Measurements from ENCODE around the gene OR2Y1.
"Not testable (repeated sequence)": the region's sequence is repeated elsewhere in the genome, so short reads cannot be mapped to it uniquely, and the experiment has no call there.

OR2Y1 gene

GRCh38 chr5:180739271-180739670 is 587 bp downstream of the OR2Y1 start:
- Histone ChIP-seq H3K27me3 (ENCODE audit: control insufficient read depth in 2 of 2, insufficient read depth in 2 of 2, low read length in 2 of 2) (peaks cover 0 to 4% of the 10 kb centered on the region in 2 donors), H3K4me3 (ENCODE audit: low read length in 2 of 2) (no peak overlapping the region), H3K36me3 (ENCODE audit: control insufficient read depth in 2 of 2, insufficient read depth in 2 of 2, low read length in 2 of 2) (no peaks in the 10 kb centered on the region), H3K27ac (ENCODE audit: low read depth in 2 of 2, low read length in 2 of 2) (no peak overlapping the region), H3K4me1 (ENCODE audit: control insufficient read depth in 2 of 2, insufficient read depth in 2 of 2, low read length in 2 of 2) (no peaks in the 10 kb centered on the region), H3K9ac (ENCODE audit: low read depth in 1 of 2, low read length in 2 of 2) (no peak overlapping the region), H3K9me3 (ENCODE audit: control insufficient read depth in 2 of 2, low read length in 2 of 2) (no peaks in the 10 kb centered on the region)

GRCh38 chr5:180736536-180736935 is 3.3 kb downstream of the OR2Y1 start:
- Histone ChIP-seq H3K27me3 (ENCODE audit: control insufficient read depth in 2 of 2, insufficient read depth in 2 of 2, low read length in 2 of 2) (peaks cover 0 to 7% of the 10 kb centered on the region in 2 donors), H3K4me3 (ENCODE audit: low read length in 2 of 2) (no peak overlapping the region), H3K36me3 (ENCODE audit: control insufficient read depth in 2 of 2, insufficient read depth in 2 of 2, low read length in 2 of 2) (no peaks in the 10 kb centered on the region), H3K4me1 (ENCODE audit: control insufficient read depth in 2 of 2, insufficient read depth in 2 of 2, low read length in 2 of 2) (no peaks in the 10 kb centered on the region), H3K27ac (ENCODE audit: low read depth in 2 of 2, low read length in 2 of 2) (no peak overlapping the region), H3K9me3 (ENCODE audit: control insufficient read depth in 2 of 2, low read length in 2 of 2) (no peaks in the 10 kb centered on the region), H3K9ac (ENCODE audit: low read depth in 1 of 2, low read length in 2 of 2) (no peak overlapping the region)

- Histone ChIP-seq H3K27me3 (ENCODE audit: control insufficient read depth in 2 of 2, insufficient read depth in 2 of 2, low read length in 2 of 2) (peaks cover 0 to 3% of the 10 kb centered on the region in 2 donors), H3K9ac (ENCODE audit: low read depth in 1 of 2, low read length in 2 of 2) (no peak overlapping the region), H3K4me1 (ENCODE audit: control insufficient read depth in 2 of 2, insufficient read depth in 2 of 2, low read length in 2 of 2) (no peaks in the 10 kb centered on the region), H3K9me3 (ENCODE audit: control insufficient read depth in 2 of 2, low read length in 2 of 2) (no peaks in the 10 kb centered on the region), H3K4me3 (ENCODE audit: low read length in 2 of 2) (no peak overlapping the region), H3K36me3 (ENCODE audit: control insufficient read depth in 2 of 2, insufficient read depth in 2 of 2, low read length in 2 of 2) (no peaks in the 10 kb centered on the region), H3K27ac (ENCODE audit: low read depth in 2 of 2, low read length in 2 of 2) (no peak overlapping the region)
Observed at GRCh38 chr5:180724944-180725343, 14.9 kb downstream of the OR2Y1 start.

- Histone ChIP-seq H3K9ac (ENCODE audit: low read depth in 1 of 2, low read length in 2 of 2) (no peak overlapping the region), H3K9me3 (ENCODE audit: control insufficient read depth in 2 of 2, low read length in 2 of 2) (no peaks in the 10 kb centered on the region), H3K27ac (ENCODE audit: low read depth in 2 of 2, low read length in 2 of 2) (no peak overlapping the region), H3K36me3 (ENCODE audit: control insufficient read depth in 2 of 2, insufficient read depth in 2 of 2, low read length in 2 of 2) (no peaks in the 10 kb centered on the region), H3K4me1 (ENCODE audit: control insufficient read depth in 2 of 2, insufficient read depth in 2 of 2, low read length in 2 of 2) (no peaks in the 10 kb centered on the region), H3K4me3 (ENCODE audit: low read length in 2 of 2) (no peak overlapping the region), H3K27me3 (ENCODE audit: control insufficient read depth in 2 of 2, insufficient read depth in 2 of 2, low read length in 2 of 2) (peaks cover 0 to 3% of the 10 kb centered on the region in 2 donors)
Observed at GRCh38 chr5:180723936-180724335, 15.9 kb downstream of the OR2Y1 start.

- no peak overlapping the region for H3K9ac ChIP-seq (ENCODE audit: low read depth in 1 of 2, low read length in 2 of 2)
- H3K4me1 ChIP-seq (ENCODE audit: control insufficient read depth in 2 of 2, insufficient read depth in 2 of 2, low read length in 2 of 2): no peaks in the 10 kb centered on the region
- H3K27ac ChIP-seq (ENCODE audit: low read depth in 2 of 2, low read length in 2 of 2): no peak overlapping the region
- H3K9me3 ChIP-seq (ENCODE audit: control insufficient read depth in 2 of 2, low read length in 2 of 2): no peaks in the 10 kb centered on the region
- peaks cover 0 to 3% of the 10 kb centered on the region in 2 donors for H3K27me3 ChIP-seq (ENCODE audit: control insufficient read depth in 2 of 2, insufficient read depth in 2 of 2, low read length in 2 of 2)
- no peak overlapping the region for H3K4me3 ChIP-seq (ENCODE audit: low read length in 2 of 2)
- no peaks in the 10 kb centered on the region for H3K36me3 ChIP-seq (ENCODE audit: control insufficient read depth in 2 of 2, insufficient read depth in 2 of 2, low read length in 2 of 2)
Observed at GRCh38 chr5:180720486-180720885, 19.4 kb downstream of the OR2Y1 start.

- Histone ChIP-seq H3K4me1 (ENCODE audit: control insufficient read depth in 2 of 2, insufficient read depth in 2 of 2, low read length in 2 of 2) (no peaks in the 10 kb centered on the region), H3K9ac (ENCODE audit: low read depth in 1 of 2, low read length in 2 of 2) (no peak overlapping the region), H3K36me3 (ENCODE audit: control insufficient read depth in 2 of 2, insufficient read depth in 2 of 2, low read length in 2 of 2) (no peaks in the 10 kb centered on the region), H3K27me3 (ENCODE audit: control insufficient read depth in 2 of 2, insufficient read depth in 2 of 2, low read length in 2 of 2) (peaks cover 0 to 3% of the 10 kb centered on the region in 2 donors), H3K4me3 (ENCODE audit: low read length in 2 of 2) (no peak overlapping the region), H3K9me3 (ENCODE audit: control insufficient read depth in 2 of 2, low read length in 2 of 2) (no peaks in the 10 kb centered on the region), H3K27ac (ENCODE audit: low read depth in 2 of 2, low read length in 2 of 2) (no peak overlapping the region)
Observed at GRCh38 chr5:180719781-180720180, 20.1 kb downstream of the OR2Y1 start.

- Histone ChIP-seq H3K9me3 (ENCODE audit: control insufficient read depth in 2 of 2, low read length in 2 of 2) (no peaks in the 10 kb centered on the region), H3K27ac (ENCODE audit: low read depth in 2 of 2, low read length in 2 of 2) (no peak overlapping the region), H3K27me3 (ENCODE audit: control insufficient read depth in 2 of 2, insufficient read depth in 2 of 2, low read length in 2 of 2) (no peaks in the 10 kb centered on the region), H3K4me1 (ENCODE audit: control insufficient read depth in 2 of 2, insufficient read depth in 2 of 2, low read length in 2 of 2) (no peaks in the 10 kb centered on the region), H3K36me3 (ENCODE audit: control insufficient read depth in 2 of 2, insufficient read depth in 2 of 2, low read length in 2 of 2) (no peaks in the 10 kb centered on the region), H3K9ac (ENCODE audit: low read depth in 1 of 2, low read length in 2 of 2) (no peak overlapping the region), H3K4me3 (ENCODE audit: low read length in 2 of 2) (no peak overlapping the region)
Observed at GRCh38 chr5:180718810-180719453, 20.9 kb downstream of the OR2Y1 start.

GRCh38 chr5:180717989-180718388 is 21.9 kb downstream of the OR2Y1 start:
- no peak overlapping the region for H3K4me3 ChIP-seq (ENCODE audit: low read length in 2 of 2)
- no peaks in the 10 kb centered on the region for H3K27me3 ChIP-seq (ENCODE audit: control insufficient read depth in 2 of 2, insufficient read depth in 2 of 2, low read length in 2 of 2)
- H3K36me3 ChIP-seq (ENCODE audit: control insufficient read depth in 2 of 2, insufficient read depth in 2 of 2, low read length in 2 of 2): no peaks in the 10 kb centered on the region
- no peak overlapping the region for H3K9ac ChIP-seq (ENCODE audit: low read depth in 1 of 2, low read length in 2 of 2)
- H3K4me1 ChIP-seq (ENCODE audit: control insufficient read depth in 2 of 2, insufficient read depth in 2 of 2, low read length in 2 of 2): no peaks in the 10 kb centered on the region
- no peaks in the 10 kb centered on the region for H3K9me3 ChIP-seq (ENCODE audit: control insufficient read depth in 2 of 2, low read length in 2 of 2)
- no peak overlapping the region for H3K27ac ChIP-seq (ENCODE audit: low read depth in 2 of 2, low read length in 2 of 2)

- Histone ChIP-seq H3K27me3 (ENCODE audit: control insufficient read depth in 2 of 2, insufficient read depth in 2 of 2, low read length in 2 of 2) (no peaks in the 10 kb centered on the region), H3K9me3 (ENCODE audit: control insufficient read depth in 2 of 2, low read length in 2 of 2) (no peaks in the 10 kb centered on the region), H3K27ac (ENCODE audit: low read depth in 2 of 2, low read length in 2 of 2) (no peak overlapping the region)
Observed at GRCh38 chr5:180704362-180704761, 35.5 kb downstream of the OR2Y1 start.

GRCh38 chr5:180703912-180704311 is 35.9 kb downstream of the OR2Y1 start:
- Histone ChIP-seq H3K27me3 (ENCODE audit: control insufficient read depth in 2 of 2, insufficient read depth in 2 of 2, low read length in 2 of 2) (no peaks in the 10 kb centered on the region), H3K27ac (ENCODE audit: low read depth in 2 of 2, low read length in 2 of 2) (no peak overlapping the region), H3K4me1 (ENCODE audit: control insufficient read depth in 2 of 2, insufficient read depth in 2 of 2, low read length in 2 of 2) (no peaks in the 10 kb centered on the region), H3K36me3 (ENCODE audit: control insufficient read depth in 2 of 2, insufficient read depth in 2 of 2, low read length in 2 of 2) (no peaks in the 10 kb centered on the region), H3K9me3 (ENCODE audit: control insufficient read depth in 2 of 2, low read length in 2 of 2) (no peaks in the 10 kb centered on the region), H3K9ac (ENCODE audit: low read depth in 1 of 2, low read length in 2 of 2) (no peak overlapping the region), H3K4me3 (ENCODE audit: low read length in 2 of 2) (no peak overlapping the region)

More at GRCh38 chr5:180704362-180704761, 35.5 kb downstream of the OR2Y1 start:
- no peak overlapping the region for H3K9ac ChIP-seq (ENCODE audit: low read depth in 1 of 2, low read length in 2 of 2)
- no peaks in the 10 kb centered on the region for H3K4me1 ChIP-seq (ENCODE audit: control insufficient read depth in 2 of 2, insufficient read depth in 2 of 2, low read length in 2 of 2)
- H3K4me3 ChIP-seq (ENCODE audit: low read length in 2 of 2): no peak overlapping the region
- no peaks in the 10 kb centered on the region for H3K36me3 ChIP-seq (ENCODE audit: control insufficient read depth in 2 of 2, insufficient read depth in 2 of 2, low read length in 2 of 2)

GRCh38 chr5:180703371-180703770 is 36.5 kb downstream of the OR2Y1 start:
- H3K4me1 ChIP-seq (ENCODE audit: control insufficient read depth in 2 of 2, insufficient read depth in 2 of 2, low read length in 2 of 2): not testable (repeated sequence)

More at GRCh38 chr5:180703371-180703770, 36.5 kb downstream of the OR2Y1 start:
- not testable (repeated sequence) for H3K9me3 ChIP-seq (ENCODE audit: control insufficient read depth in 2 of 2, low read length in 2 of 2); H3K36me3 ChIP-seq (ENCODE audit: control insufficient read depth in 2 of 2, insufficient read depth in 2 of 2, low read length in 2 of 2); H3K4me3 ChIP-seq (ENCODE audit: low read length in 2 of 2); H3K27ac ChIP-seq (ENCODE audit: low read depth in 2 of 2, low read length in 2 of 2); H3K9ac ChIP-seq (ENCODE audit: low read depth in 1 of 2, low read length in 2 of 2); H3K27me3 ChIP-seq (ENCODE audit: control insufficient read depth in 2 of 2, insufficient read depth in 2 of 2, low read length in 2 of 2)
